AG08395 (cell line): ENCODE data around the gene HDAC9.
"Not testable (repeated sequence)": the region's sequence is repeated elsewhere in the genome, so short reads cannot be mapped to it uniquely, and the experiment has no call there.

Experiments
- DNase-seq: peaks from one replicate; pipeline ENCODE4 v3.0.0; 2012; ENCODE audit warnings: mixed read lengths, low spot score

HDAC9 gene

DNA sequence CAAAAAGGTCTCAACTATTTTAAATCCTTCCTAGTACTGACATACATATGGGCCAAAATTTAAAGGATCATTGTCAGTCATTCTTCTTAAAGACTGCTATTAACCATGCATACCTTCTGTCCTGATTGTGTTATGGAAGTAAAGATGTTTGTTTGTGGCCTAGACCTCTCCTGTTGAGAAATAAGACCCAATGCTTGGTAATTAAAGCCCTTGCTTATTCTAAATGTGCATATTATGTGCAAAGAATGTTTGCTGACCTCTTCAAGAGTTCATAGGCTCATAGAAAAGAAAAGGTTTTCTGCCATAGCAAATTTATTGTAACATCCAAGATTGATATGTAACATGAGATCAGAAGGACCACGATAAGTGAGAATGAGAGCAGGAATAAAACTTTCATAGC lies 476.3 kb downstream of the HDAC9 start:
- DNase-seq: no peak

DNA sequence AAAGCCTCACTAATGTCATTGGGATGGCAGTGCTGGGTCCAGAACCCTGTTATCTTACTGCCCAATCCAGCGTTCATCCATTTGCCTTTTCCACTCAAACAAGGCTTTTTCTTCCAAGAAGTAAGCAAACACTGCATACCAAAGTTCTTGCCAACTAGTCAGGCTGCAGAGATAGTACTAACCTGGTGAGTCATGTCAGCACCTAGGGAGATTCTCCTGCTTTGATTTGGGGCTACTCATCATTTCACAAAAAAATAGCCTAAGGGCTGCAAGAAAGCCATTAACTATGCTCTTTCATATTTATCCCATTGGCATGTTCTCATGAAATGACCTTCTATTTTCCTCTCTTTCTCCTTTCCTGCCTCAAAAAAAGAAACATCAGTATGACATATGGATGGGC lies 479.3 kb downstream of the HDAC9 start:
- DNase-seq: peak; percentile 28

DNA sequence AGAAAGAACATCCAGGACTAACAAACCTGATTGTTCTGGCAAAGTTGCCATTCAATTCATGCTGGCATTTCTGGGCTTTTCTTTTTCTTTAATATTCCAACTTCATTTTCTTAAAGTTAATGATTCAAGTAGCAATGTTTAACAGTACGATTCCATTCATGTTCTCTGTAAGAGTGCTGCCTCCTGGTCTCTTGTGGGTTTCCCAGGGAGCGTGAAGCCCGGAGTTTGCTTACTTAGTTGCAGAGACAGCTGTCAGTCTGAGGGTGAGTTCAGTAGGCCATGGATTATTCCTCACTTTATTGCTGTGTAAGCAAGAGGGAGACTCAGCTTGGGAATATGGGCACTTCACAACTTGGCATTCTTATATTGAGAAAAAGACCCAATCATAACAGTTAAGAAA lies 479.7 kb downstream of the HDAC9 start:
- no peak for DNase-seq

DNA sequence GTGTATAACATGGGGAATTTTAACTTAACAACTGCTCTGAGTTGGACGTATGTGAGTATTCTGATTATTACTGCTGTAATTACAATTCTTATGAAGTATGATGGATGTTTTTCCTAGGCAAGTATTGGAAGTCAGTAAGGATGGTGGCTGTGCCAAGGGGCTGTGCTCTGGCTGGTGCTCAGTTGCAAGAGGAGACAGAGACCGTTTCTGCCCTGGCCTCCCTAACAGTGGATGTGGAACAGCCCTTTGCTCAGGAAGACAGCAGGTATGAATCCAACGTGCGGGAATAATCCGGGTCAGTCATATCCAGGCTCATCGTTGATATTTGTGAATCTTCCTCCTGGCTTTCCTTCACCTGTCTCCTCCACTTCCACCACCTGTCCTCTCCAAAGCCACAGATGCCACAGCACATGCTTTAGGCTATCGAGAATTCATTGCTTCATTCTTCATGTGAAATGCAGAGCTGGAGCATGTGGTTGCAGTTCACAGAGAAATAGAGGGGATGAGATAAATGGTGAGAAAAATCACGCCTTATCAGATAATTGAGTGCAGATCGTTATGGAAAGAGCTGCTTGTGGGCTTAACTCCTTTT lies 480.2 kb downstream of the HDAC9 start:
- no peak for DNase-seq

DNA sequence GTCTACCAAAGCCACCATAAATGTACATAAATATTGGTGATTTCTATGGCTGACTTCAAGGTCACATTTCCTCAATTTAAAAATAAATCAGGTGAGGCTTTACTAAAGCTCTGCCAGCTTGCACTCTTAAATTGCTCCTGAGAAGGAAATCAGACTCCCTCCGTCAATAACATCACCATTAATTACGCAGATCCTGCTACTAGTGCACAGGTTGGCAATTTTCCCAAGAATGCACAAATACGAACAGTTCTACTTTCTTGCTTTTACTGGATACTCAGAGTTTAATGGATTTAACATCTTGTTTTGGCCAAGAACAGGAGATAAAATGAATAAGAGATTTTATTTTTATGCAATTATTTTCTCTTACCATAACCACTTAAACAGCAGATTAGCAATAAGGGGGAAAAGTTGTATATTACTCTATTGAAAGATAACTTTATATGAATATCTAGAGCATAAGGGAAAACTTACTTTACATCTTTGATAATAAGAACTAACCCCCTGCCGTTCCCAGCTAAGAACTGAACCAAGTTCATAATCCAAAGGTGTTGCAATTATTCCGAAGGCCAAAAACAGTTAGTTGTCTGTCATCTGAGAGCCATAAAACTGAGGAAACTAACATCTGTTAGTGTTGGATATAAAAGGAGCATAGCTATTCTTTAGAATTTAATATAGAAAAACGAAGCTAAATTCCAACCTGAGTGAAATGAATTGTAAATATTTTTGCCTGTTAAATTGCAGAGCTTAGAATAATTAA lies 481.3 kb downstream of the HDAC9 start:
- no peak for DNase-seq

DNA sequence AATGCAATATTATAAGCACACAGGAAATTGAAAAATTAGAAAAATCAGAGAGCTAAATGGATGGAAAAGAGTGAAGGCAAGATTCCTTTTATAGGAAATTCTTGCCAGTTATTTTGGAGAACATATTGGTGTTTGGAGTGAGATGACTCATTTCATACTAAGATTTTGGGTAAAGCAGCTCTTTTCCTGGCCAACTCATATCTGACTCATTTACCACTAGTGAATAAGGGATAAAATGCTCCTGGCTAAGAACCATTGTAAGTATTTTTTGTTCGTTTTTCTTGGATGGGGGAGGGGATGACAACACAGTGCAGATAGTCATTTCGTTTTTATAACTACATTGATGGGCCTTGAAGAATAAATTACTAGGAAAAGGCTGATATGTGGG lies 482.6 kb downstream of the HDAC9 start:
- DNase-seq: peak; percentile 87

DNA sequence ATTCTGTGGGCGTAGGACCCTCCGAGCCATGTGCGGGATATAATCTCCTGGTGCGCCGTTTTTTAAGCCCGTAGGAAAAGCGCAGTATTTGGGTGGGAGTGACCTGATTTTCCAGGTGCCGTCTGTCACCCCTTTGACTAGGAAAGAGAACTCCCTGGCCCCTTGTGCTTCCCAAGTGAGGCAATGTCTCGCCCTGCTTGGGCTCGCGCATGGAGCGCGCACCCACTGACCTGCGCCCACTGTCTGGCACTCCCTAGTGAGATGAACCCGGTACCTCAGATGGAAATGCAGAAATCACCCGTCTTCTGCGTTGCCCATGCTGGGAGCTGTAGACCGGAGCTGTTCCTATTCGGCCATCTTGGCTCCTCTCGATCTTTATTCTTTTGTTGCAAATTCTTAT lies 495.2 kb downstream of the HDAC9 start:
- DNase-seq: not testable (repeated sequence)

DNA sequence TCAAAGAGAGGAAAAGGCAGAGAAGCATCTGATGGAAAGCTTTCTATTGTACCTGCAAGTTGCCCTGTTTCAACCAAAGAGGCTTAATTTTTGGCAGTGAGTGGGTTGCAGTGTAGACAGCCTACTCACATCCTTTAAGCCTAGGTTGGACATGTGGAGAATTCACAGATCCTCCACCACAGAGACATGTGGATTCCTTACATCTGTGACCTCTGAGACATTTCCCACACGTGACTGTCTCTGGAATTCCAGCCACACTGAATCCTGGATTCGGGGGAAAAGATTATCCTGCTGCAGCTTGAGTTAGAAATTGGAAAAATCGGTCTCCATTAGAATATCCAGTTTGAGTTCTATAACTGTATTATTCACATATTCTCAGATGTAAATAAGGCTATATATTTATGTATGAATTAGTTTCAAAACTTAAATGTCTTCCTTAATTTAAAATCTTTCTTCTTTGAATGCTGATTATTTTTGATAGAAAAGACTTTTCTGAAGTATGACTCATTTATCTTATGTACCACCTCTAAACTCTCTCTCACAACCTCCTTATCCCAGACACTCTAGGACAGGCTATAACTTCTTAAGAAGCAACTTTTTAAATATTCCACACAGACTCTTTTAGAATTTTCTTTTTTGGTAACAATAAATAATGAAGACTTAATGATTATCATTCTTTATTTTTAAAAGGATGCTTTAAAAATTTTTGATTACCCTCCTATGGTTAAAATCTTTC lies 498.6 kb downstream of the HDAC9 start:
- no peak for DNase-seq

DNA sequence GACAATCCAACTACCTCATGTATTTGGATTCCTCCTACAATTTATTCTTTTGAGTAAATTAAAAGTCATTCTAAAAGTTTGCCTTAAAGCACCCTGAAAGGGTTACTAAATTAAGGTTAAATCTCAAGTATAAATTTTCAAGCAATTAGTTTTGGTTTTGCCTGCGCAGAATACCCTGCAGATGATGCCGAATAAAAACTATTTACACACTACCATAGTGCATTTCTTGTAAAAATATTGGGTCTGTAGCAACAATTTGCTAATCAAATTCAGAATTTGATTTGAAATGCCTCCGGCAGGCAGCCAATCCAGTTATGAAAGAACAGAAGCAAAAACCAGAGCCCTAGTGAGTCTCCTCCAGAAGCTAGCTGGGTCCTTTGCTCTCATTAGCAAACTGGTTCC lies 499.7 kb downstream of the HDAC9 start:
- no peak for DNase-seq

DNA sequence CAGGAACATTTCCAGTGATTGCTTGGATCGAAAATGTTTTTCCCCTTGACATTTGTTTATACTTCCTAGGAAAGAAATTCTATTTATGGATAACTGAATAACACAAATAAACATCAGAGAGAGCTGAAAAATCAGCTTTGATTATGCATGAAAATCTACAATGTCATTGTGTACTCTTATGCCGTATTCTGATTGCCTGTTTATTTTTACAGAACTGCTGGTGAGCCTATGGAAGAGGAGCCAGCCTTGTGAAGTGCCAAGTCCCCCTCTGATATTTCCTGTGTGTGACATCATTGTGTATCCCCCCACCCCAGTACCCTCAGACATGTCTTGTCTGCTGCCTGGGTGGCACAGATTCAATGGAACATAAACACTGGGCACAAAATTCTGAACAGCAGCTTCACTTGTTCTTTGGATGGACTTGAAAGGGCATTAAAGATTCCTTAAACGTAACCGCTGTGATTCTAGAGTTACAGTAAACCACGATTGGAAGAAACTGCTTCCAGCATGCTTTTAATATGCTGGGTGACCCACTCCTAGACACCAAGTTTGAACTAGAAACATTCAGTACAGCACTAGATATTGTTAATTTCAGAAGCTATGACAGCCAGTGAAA lies 500.4 kb downstream of the HDAC9 start:
- peak; percentile 45 for DNase-seq

DNA sequence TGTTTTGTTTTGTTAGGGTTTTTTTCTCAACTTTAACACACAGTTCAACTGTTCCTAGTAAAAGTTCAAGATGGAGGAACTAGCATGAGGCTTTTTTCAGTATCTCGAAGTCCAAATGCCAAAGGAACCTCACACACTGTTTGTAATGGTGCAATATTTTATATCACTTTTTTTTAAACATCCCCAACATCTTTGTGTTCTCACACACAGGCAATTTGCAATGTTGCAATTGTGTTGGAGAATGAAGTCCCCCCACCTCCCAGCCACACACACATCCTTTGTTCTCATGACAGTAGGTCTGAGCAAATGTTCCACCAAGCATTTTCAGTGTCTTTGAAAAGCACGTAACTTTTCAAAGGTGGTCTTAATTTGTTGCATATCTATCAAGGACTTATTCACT lies 501.0 kb downstream of the HDAC9 start:
- no peak for DNase-seq

DNA sequence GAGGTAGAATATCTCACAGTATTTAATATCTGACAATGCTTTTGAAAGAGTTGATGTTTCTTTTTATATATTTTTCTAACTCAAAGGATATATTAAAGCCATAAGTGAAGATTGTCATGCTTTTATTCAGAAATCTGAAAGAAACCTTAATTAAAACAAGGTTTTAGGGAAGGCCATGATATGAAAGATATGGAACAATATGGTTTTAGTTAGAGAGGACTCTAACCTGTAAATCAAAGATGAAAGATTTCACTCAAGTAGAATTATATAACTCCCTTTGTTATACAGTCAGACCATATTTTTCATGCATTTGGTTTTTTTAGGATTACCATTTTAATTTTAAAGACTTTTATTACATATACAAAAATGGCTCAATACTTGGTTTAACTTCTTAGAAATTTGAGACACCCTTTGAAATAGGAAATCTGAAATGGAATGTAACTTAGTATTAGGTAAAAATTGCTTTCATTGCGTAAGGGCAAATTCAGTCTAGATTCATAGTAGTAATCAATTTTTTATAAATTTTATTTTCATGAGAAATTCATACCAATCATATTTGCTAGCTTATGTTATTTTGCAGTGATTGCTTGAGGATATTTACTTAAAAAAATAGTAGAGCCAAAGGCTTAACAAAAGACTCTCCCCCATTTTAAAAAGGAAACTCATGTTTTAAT lies 502.1 kb downstream of the HDAC9 start:
- DNase-seq: no peak

DNA sequence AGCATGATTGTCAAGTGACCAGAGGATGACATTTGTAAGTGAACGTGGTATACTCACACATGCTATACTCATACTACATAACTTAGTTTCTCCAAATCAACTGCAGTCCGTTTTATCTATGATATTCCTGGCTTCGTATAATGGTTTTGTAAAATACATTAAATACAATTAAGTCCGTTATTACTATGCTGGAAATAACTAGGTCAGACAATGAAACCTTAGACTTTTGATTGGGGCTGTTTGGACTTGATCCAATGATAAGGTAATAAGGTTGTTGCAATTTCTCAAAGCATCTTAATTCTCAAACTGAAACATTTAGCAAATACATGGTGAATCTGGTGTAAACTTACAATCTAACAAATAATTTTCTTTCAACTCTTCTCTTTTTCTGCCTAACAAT lies 504.9 kb downstream of the HDAC9 start:
- DNase-seq: no peak

DNA sequence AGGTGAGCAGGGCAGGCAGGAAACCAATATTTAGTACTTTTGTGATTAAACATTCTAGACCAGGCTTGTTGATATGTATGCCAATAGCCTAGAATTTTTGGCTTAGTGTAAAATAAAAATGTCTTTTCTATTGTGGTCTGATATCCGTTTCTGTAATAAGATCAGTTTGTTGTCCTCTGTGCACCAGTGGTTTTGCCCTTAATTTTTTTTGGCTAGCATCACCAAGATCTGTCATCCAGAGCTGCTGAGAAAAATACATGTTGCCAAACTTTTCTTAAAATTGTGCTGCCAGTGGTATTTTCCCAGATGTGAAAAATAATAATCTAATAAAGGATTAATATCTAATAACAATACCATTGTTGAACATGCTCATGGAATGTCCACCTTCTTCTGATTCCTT lies 506.3 kb downstream of the HDAC9 start:
- no peak for DNase-seq

DNA sequence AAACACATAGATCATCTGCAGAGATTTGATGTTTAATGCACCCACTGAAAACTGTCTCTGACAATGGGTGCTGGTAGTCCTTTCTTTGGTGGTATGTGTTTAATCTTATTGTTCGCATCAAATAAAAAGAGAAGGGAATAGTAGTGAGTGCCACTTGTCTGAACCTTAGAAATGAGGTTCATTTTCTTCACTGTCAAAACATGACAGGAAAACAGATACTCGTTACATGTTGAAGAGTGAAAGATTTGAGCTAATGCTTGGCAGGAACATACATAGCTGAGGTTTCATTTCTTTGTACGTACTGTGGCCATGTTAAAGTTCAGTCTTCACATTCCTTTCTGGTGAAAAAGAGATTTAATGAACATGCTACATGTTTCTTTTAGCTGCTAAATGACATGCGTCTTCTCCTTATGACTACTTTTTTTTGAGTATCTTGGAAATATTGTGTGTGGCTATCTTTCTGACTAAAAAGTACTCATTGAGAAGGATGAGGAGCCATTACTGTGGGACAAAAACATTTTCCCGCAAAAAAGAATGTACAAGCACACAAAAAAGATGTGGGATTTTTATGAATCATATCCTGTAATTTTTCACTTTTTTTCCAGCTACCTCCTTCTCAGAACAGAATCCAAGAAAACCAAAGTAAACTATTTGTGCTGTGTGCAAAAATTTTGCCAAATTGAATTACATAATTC lies 513.8 kb downstream of the HDAC9 start:
- DNase-seq: peak; percentile 31

DNA sequence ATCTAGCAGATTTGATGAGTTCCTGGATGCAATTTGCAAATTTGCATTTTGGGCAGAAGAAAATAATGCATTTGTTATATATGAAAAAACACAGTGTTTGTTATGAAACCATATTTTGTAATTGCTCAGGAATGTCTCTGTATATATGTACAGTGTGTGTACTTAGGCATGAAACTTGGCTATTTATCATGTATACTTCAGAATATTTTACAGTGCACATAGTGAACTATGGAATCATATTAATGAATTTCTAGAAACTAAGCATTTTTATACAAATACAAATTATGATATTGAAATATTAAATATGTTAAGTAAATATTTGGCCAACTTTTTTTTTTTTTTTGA lies 514.4 kb downstream of the HDAC9 start:
- no peak for DNase-seq

DNA sequence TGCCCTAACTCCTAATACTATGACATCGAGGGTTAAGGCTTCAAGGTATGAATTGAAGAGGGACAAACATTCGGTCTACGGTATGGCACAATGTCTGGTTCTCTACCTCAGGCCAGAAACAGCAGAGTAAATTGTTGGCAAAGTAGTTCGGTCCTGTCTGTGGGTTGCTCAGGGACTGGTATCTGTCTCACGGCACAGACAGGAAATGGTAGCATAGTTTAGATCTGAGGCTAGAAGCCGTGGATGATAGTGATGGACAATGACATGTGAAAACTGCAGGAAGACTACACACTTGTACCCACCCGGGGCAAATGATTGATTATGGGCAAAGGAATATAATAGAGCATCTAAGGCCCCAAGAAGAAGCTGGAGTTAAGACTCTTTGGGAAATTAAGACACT lies 515.7 kb downstream of the HDAC9 start:
- peak; percentile 45 for DNase-seq

DNA sequence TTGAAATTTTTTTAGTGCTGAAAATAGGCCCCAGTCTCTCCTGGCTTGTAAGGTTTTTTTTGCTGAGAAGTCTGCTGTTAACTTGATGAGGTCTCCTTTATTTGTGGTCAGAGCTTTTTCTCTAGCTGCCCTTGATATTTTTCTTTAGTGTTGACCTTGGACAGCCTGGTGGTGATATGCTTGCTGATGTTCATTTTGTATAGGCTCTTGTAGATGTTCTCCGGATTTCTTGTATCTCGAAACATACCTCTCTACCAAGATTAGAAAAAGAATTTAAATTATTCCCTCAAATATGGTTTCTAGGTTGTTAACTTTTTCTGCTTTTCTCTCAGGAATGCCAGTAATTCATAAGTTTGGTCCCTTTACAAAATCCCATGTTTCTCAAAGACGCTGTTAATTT lies 519.5 kb downstream of the HDAC9 start:
- no peak for DNase-seq

DNA sequence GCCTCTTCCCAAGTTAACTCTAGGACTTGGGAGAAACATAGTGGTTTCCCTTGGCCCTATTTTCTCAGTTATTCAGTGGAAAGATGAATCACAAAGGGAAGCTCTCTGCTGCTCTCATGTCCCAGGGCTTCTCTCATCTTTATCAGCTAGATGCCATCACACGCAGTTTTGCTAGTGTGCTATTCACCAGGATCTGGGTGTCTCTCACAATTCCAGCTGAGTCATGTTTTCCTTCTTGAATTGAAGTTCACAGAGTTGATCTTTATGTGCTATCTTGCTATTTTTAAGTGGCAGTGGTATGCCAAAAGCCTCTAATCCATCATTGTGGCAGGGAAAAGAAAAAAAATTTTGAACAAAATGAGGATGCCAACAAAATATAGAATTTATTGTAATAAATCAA lies 520.6 kb downstream of the HDAC9 start:
- DNase-seq: peak; percentile 30

DNA sequence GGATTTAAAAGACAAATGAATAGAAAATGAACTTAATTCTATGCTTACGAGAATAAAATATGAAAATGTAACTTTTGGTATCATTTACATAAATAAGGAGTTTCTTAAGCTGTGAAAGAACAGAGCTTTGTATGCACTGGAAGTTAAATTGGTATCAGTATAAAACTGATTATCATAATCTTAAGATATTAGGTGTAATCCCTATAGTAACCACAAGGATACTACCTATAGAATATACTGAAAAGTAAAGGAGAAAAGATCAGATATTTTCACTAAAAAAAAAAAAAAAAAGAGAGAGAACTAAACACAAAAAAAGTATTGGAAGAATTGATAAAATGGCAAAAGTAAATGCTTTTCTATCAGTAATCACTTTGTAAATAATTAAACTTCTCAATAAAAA lies 521.8 kb downstream of the HDAC9 start:
- no peak for DNase-seq

DNA sequence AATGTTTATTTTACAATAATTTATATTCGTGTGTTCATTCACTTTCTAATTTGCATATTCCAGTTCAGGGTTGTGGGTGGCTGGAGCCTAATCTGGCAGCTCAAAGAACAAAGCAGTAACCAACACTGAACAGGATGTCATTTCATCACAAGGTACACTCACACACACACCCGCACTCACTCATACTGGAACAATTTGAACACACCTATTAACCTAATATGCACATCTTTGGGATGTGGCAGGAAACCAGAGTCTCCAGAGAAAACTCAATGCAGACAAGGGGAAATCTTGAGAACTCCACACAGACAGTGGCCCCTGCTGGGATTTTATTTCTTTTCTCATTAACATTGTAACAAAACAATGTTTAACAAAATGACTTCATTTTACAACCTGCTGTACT lies 524.5 kb downstream of the HDAC9 start:
- no peak for DNase-seq

DNA sequence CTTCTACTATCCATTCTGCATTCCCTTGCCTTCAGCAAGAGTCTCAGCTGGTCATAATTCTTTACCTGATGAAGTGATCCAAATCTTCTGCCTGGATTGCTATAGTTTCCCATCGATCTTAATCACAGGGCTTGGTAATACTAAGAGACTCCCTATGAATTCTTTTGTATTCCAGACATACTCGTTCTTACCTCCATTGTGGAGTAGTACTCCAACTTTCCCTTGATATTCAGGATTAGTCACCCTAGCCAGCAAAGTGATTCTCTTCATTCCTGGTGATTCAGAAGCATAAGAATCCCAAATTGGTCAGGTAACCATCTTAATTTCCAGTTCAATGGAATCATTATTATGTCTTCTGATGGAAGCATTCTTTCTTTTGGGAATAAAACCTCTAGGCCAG lies 525.2 kb downstream of the HDAC9 start:
- peak; percentile 14 for DNase-seq
